DOHH2 (cell line): Measurements from ENCODE around the gene KIF3C.
"Not testable (repeated sequence)": the region's sequence is repeated elsewhere in the genome, so short reads cannot be mapped to it uniquely, and the experiment has no call there.

Source experiments
- H3F3A ChIP-seq: fragments of 200-600 bp; sonication (generic), shearing (Covaris generic); 2 replicates; pipeline ENCODE4 v1.6.0; 2016; ENCODE audit warnings: antibody characterized with exemption, mild to moderate bottlenecking; ENCODE audit not compliant: control insufficient read depth, insufficient read depth
- H3K27ac ChIP-seq: fragments of 200-600 bp; sonication (generic); 2 replicates; pipeline ENCODE4 v1.5.1; 2014; ENCODE audit warnings: low read depth, mild to moderate bottlenecking, low read length, moderate library complexity
- H3K27me3 ChIP-seq: fragments of 200-600 bp; sonication (generic); 2 replicates; pipeline ENCODE4 v1.6.1; 2014; ENCODE audit warnings: mild to moderate bottlenecking, low read length, mixed read lengths; ENCODE audit not compliant: control insufficient read depth
- H3K36me3 ChIP-seq: fragments of 200-600 bp; sonication (generic); 2 replicates; pipeline ENCODE4 v1.6.1; 2014; ENCODE audit warnings: mild to moderate bottlenecking, low read length, moderate library complexity, mixed read lengths; ENCODE audit not compliant: control insufficient read depth
- H3K4me1 ChIP-seq: fragments of 200-600 bp; sonication (generic); 2 replicates; pipeline ENCODE4 v1.6.1; 2014; ENCODE audit warnings: mild to moderate bottlenecking, low read length, mixed read lengths; ENCODE audit not compliant: control insufficient read depth
- H3K4me2 ChIP-seq: fragments of 200-600 bp; sonication (generic); 2 replicates; pipeline ENCODE4 v1.6.0; 2014; ENCODE audit warnings: mild to moderate bottlenecking, low read length, moderate library complexity
- H3K4me3 ChIP-seq: fragments of 200-600 bp; sonication (generic); 2 replicates; pipeline ENCODE4 v1.5.1; 2014; ENCODE audit warnings: mild to moderate bottlenecking, low read length, mixed read lengths
- H3K79me2 ChIP-seq: fragments of 200-600 bp; sonication (generic); 2 replicates; pipeline ENCODE4 v1.6.1; 2014; ENCODE audit warnings: mild to moderate bottlenecking, low read length, mixed read lengths; ENCODE audit not compliant: control insufficient read depth
- H3K9me2 ChIP-seq: fragments of 200-600 bp; sonication (generic); replicated peaks from 2 replicates; pipeline ENCODE4 v1.6.1; 2014; ENCODE audit warnings: mild to moderate bottlenecking, low read length, mixed read lengths; ENCODE audit not compliant: control insufficient read depth
- H3K9me3 ChIP-seq: fragments of 200-600 bp; sonication (generic); 2 replicates; pipeline ENCODE4 v1.6.1; 2014; ENCODE audit warnings: antibody characterized with exemption, low read length, mixed read lengths; ENCODE audit not compliant: control insufficient read depth, insufficient read depth
- H4K20me1 ChIP-seq: fragments of 200-600 bp; sonication (generic); 2 replicates; pipeline ENCODE4 v1.6.0; 2014; ENCODE audit warnings: low read depth, mild to moderate bottlenecking, antibody characterized with exemption, low read length, moderate library complexity; ENCODE audit not compliant: control insufficient read depth, insufficient read depth
- EZH2phosphoT487 ChIP-seq: fragments of 200-600 bp; sonication (generic); IDR thresholded peaks from 2 replicates; pipeline ENCODE4 v1.6.1; 2017; ENCODE audit warnings: borderline replicate concordance, mild to moderate bottlenecking, antibody characterized with exemption, low read length, moderate library complexity, mixed read lengths
- TF ChIP-seq, protein P1 (sequence below): fragments of 200-600 bp; sonication (generic); IDR thresholded peaks from one replicate; pipeline ENCODE4 v1.5.1; 2014; ENCODE audit warnings: antibody characterized with exemption, mild to moderate bottlenecking, low read depth, low read length; ENCODE audit not compliant: poor library complexity, severe bottlenecking

The KIF3C gene

GRCh38 chr2:25964891-25965290, 17.4 kb downstream of the KIF3C start:
- H3F3A ChIP-seq: no peaks in the 10 kb centered on the region
- H3K27ac ChIP-seq: no peak overlapping the region
- no peak overlapping the region for H3K4me3 ChIP-seq
- TF ChIP-seq, protein P1, sequence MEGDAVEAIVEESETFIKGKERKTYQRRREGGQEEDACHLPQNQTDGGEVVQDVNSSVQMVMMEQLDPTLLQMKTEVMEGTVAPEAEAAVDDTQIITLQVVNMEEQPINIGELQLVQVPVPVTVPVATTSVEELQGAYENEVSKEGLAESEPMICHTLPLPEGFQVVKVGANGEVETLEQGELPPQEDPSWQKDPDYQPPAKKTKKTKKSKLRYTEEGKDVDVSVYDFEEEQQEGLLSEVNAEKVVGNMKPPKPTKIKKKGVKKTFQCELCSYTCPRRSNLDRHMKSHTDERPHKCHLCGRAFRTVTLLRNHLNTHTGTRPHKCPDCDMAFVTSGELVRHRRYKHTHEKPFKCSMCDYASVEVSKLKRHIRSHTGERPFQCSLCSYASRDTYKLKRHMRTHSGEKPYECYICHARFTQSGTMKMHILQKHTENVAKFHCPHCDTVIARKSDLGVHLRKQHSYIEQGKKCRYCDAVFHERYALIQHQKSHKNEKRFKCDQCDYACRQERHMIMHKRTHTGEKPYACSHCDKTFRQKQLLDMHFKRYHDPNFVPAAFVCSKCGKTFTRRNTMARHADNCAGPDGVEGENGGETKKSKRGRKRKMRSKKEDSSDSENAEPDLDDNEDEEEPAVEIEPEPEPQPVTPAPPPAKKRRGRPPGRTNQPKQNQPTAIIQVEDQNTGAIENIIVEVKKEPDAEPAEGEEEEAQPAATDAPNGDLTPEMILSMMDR: no peak
- TF ChIP-seq EZH2phosphoT487: no peak
- H4K20me1 ChIP-seq: no peaks in the 10 kb centered on the region
- no peaks in the 10 kb centered on the region for H3K79me2 ChIP-seq
- no peaks in the 10 kb centered on the region for H3K9me3 ChIP-seq
- no peak overlapping the region for H3K4me2 ChIP-seq
- no peaks in the 10 kb centered on the region for H3K36me3 ChIP-seq
- no peaks in the 10 kb centered on the region for H3K27me3 ChIP-seq
- no peaks in the 10 kb centered on the region for H3K9me2 ChIP-seq
- peaks cover 10% of the 10 kb centered on the region for H3K4me1 ChIP-seq

GRCh38 chr2:25960920-25961319, 21.4 kb downstream of the KIF3C start:
- H3K4me2 ChIP-seq: no peak overlapping the region
- TF ChIP-seq, protein P1: no peak
- no peak for TF ChIP-seq EZH2phosphoT487
- no peaks in the 10 kb centered on the region for H4K20me1 ChIP-seq
- no peaks in the 10 kb centered on the region for H3K9me2 ChIP-seq
- no peaks in the 10 kb centered on the region for H3K79me2 ChIP-seq
- H3K36me3 ChIP-seq: no peaks in the 10 kb centered on the region
- H3K27ac ChIP-seq: no peak overlapping the region
- H3K27me3 ChIP-seq: no peaks in the 10 kb centered on the region
- H3K4me1 ChIP-seq: peaks cover 10% of the 10 kb centered on the region
- H3K4me3 ChIP-seq: no peak overlapping the region
- H3K9me3 ChIP-seq: no peaks in the 10 kb centered on the region
- no peaks in the 10 kb centered on the region for H3F3A ChIP-seq

GRCh38 chr2:25960396-25960795, 21.9 kb downstream of the KIF3C start:
- Histone ChIP-seq H3K4me1 (peaks cover 10% of the 10 kb centered on the region), H3F3A (no peaks in the 10 kb centered on the region), H4K20me1 (no peaks in the 10 kb centered on the region), H3K4me3 (no peak overlapping the region), H3K9me2 (no peaks in the 10 kb centered on the region), H3K27ac (no peak overlapping the region), H3K27me3 (no peaks in the 10 kb centered on the region), H3K9me3 (no peaks in the 10 kb centered on the region), H3K4me2 (no peak overlapping the region), H3K79me2 (no peaks in the 10 kb centered on the region), H3K36me3 (no peaks in the 10 kb centered on the region)
- TF ChIP-seq EZH2phosphoT487: no peak
- TF ChIP-seq, protein P1: no peak

DNA sequence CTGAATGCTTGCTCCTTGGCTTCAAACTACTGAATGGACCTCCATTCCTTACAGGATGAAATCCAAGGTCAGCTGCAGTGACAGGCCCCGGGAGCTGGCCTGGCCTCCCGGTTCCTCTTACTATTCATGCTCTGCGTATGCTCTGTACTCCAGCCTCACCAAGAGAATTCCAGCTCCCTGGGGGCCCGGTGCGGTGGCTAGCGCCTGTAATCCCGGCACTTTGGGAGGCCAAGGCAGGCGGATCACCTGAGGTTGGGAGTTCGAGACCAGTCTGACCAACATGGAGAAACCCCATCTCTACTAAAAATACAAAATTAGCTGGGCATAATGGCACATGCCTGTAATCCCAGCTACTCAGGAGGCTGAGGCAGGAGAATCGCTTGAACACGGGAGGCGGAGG, 23.7 kb downstream of the KIF3C start:
- H3K27ac ChIP-seq, H3K4me3 ChIP-seq, H3K27me3 ChIP-seq, H3K4me2 ChIP-seq, H3K9me3 ChIP-seq, H4K20me1 ChIP-seq, H3K36me3 ChIP-seq, H3F3A ChIP-seq, H3K79me2 ChIP-seq, H3K4me1 ChIP-seq, H3K9me2 ChIP-seq: not testable (repeated sequence)
